Smooth muscle cell (in vitro differentiated cells): ENCODE measurements around the gene OR4C16. TPM values are rescaled to one million over a fixed set of nuclear protein-coding genes. Genes with fewer than 3 reads are reported as not detected.

Source experiments
- DNase-seq: peaks from one replicate; lab custom pipeline; 2025; ENCODE audit not compliant: unreplicated experiment; lab: John Stamatoyannopoulos, UW
- H2AFZ ChIP-seq: fragments of 200-600 bp; sonication (generic); 2 replicates; pipeline ENCODE4 v1.6.0; 2016; ENCODE audit warnings: antibody characterized with exemption, low read depth, mild to moderate bottlenecking
- H3F3A ChIP-seq: fragments of 200-600 bp; sonication (generic); 2 replicates; pipeline ENCODE4 v1.6.0; 2017; ENCODE audit warnings: antibody characterized with exemption, low read depth
- H3K27ac ChIP-seq: fragments of 200-600 bp; sonication (generic); 2 replicates; pipeline ENCODE4 v1.5.1; 2016; ENCODE audit warnings: low read depth, mild to moderate bottlenecking
- H3K27me3 ChIP-seq: fragments of 200-600 bp; sonication (generic); 2 replicates; pipeline ENCODE4 v1.6.1; 2016; ENCODE audit warnings: low read depth, mild to moderate bottlenecking
- H3K36me3 ChIP-seq: fragments of 200-600 bp; sonication (generic); 2 replicates; pipeline ENCODE4 v1.5.1; 2016; ENCODE audit warnings: low read depth
- H3K4me1 ChIP-seq: fragments of 200-600 bp; sonication (generic); 2 replicates; pipeline ENCODE4 v1.5.1; 2016; ENCODE audit warnings: low read depth
- H3K4me2 ChIP-seq: fragments of 200-600 bp; sonication (generic); 2 replicates; pipeline ENCODE4 v1.6.0; 2016; ENCODE audit warnings: mild to moderate bottlenecking
- H3K4me3 ChIP-seq: fragments of 200-600 bp; sonication (generic); 2 replicates; pipeline ENCODE4 v1.5.1; 2016; ENCODE audit warnings: mild to moderate bottlenecking
- H3K79me2 ChIP-seq: fragments of 200-600 bp; sonication (generic); 2 replicates; pipeline ENCODE4 v1.6.0; 2016; ENCODE audit warnings: low read depth, mild to moderate bottlenecking
- H3K9ac ChIP-seq: fragments of 200-600 bp; sonication (generic); 2 replicates; pipeline ENCODE4 v1.6.0; 2016; ENCODE audit warnings: low read depth
- H3K9me3 ChIP-seq: fragments of 200-600 bp; sonication (generic); replicated peaks from 2 replicates; pipeline ENCODE4 v1.5.1; 2016; ENCODE audit warnings: low read depth
- H4K20me1 ChIP-seq: fragments of 200-600 bp; sonication (generic); 2 replicates; pipeline ENCODE4 v1.6.0; 2016; ENCODE audit warnings: low read depth
- CTCF ChIP-seq: fragments of 200-600 bp; sonication (generic); IDR thresholded peaks from 2 replicates; pipeline ENCODE4 v1.5.1; 2017; ENCODE audit warnings: borderline replicate concordance, mild to moderate bottlenecking, antibody characterized with exemption; ENCODE audit not compliant: insufficient read depth, poor library complexity, severe bottlenecking
- WGBS: methylation state at CpG from one replicate; pipeline ENCODE4 v1.1.7; 2016; ENCODE audit warnings: low lambda C conversion rate; 5-methylcytosine and 5-hydroxymethylcytosine counted together
- polyA plus RNA-seq: library from polyadenylated mRNA; unstranded; fragments of >200 nt; fragmentation: Nextera tagmentation; extraction: Ambion mirVana; gene quantifications from 2 replicates; pipeline ENCODE4 v1.2.1, GENCODE V29; 2016
- total RNA-seq: library from RNA; depleted of rRNA; stranded (reverse); fragments of >200 nt; gene quantifications from 2 replicates; pipeline ENCODE4 v1.2.3, GENCODE V29; 2014

OR4C16 gene
- total RNA-seq (not detected in 2 replicates), polyA plus RNA-seq (not detected in 2 replicates)

GRCh38 chr11:55571828-55572227 lies at the start of gene OR4C16:
Gene OR4C16 (plus strand): TSS chr11:55572128. CDS start chr11:55572128, 0 bp downstream.
- H3K4me3 ChIP-seq = no peak within 1 kb of the TSS
- 66% methylated on average over 3 of the region's 3 CpGs for WGBS

GRCh38 chr11:55554169-55554568 lies 17.8 kb upstream of the OR4C16 start, which contains the start of gene OR4C15:
Gene OR4C15 (plus strand): TSS chr11:55554469. CDS start chr11:55554469, 0 bp downstream.
- no peak for DNase-seq
- no peaks in the 10 kb centered on the region for H3K79me2 ChIP-seq
- H3K27ac ChIP-seq = no peak within 1 kb of the TSS
- H3F3A ChIP-seq = no peaks in the 10 kb centered on the region
- TF ChIP-seq CTCF = no peak
- no peaks in the 10 kb centered on the region for H3K27me3 ChIP-seq
- no peak within 1 kb of the TSS for H3K9ac ChIP-seq
- H3K4me2 ChIP-seq = no peak within 1 kb of the TSS
- no peak within 1 kb of the TSS for H2AFZ ChIP-seq
- no peak within 1 kb of the TSS for H3K4me3 ChIP-seq
- H3K36me3 ChIP-seq = no peaks in the 10 kb centered on the region
- H3K9me3 ChIP-seq = peaks cover 11% of the 10 kb centered on the region
- H4K20me1 ChIP-seq = no peaks in the 10 kb centered on the region
- H3K4me1 ChIP-seq = no peaks in the 10 kb centered on the region

More at GRCh38 chr11:55571828-55572227, at the start of gene OR4C16:
- no peaks in the 10 kb centered on the region for H3K36me3 ChIP-seq
- H4K20me1 ChIP-seq = no peaks in the 10 kb centered on the region
- H3K27ac ChIP-seq = no peak within 1 kb of the TSS
- no peak within 1 kb of the TSS for H2AFZ ChIP-seq
- H3K79me2 ChIP-seq = no peaks in the 10 kb centered on the region
- no peak for TF ChIP-seq CTCF
- H3K4me2 ChIP-seq = no peak within 1 kb of the TSS
- H3K4me1 ChIP-seq = no peaks in the 10 kb centered on the region
- H3K9ac ChIP-seq = no peak within 1 kb of the TSS
- no peaks in the 10 kb centered on the region for H3F3A ChIP-seq
- no peaks in the 10 kb centered on the region for H3K27me3 ChIP-seq
- H3K9me3 ChIP-seq = peaks cover 31% of the 10 kb centered on the region
- no peak for DNase-seq

- Histone ChIP-seq H2AFZ (no peak overlapping the region), H3K4me2 (no peak overlapping the region), H3K4me1 (no peaks in the 10 kb centered on the region), H3K27me3 (no peaks in the 10 kb centered on the region), H3F3A (no peaks in the 10 kb centered on the region), H3K4me3 (no peak overlapping the region), H3K9ac (no peak overlapping the region), H3K36me3 (no peaks in the 10 kb centered on the region), H3K27ac (no peak overlapping the region), H3K79me2 (no peaks in the 10 kb centered on the region), H4K20me1 (no peaks in the 10 kb centered on the region), H3K9me3 (peaks cover 31% of the 10 kb centered on the region)
- WGBS = 35% methylated on average over 1 of the region's 1 CpG
- no peak for TF ChIP-seq CTCF
- no peak for DNase-seq
Observed at GRCh38 chr11:55572548-55572947, 620 bp downstream of the OR4C16 start.

GRCh38 chr11:55607545-55607944 lies 35.6 kb downstream of the OR4C16 start, which contains the start of gene OR4C11:
Gene OR4C11 (minus strand): TSS chr11:55607645. CDS start chr11:55604373, 3,272 bp downstream.
- H3K9me3 ChIP-seq = no peaks in the 10 kb centered on the region
- DNase-seq = no peak
- no peak within 1 kb of the TSS for H3K4me2 ChIP-seq
- no peak for TF ChIP-seq CTCF
- H3K27ac ChIP-seq = no peak within 1 kb of the TSS
- 53% methylated on average over 2 of the region's 2 CpGs for WGBS
- H3K36me3 ChIP-seq = no peaks in the 10 kb centered on the region
- H3K4me1 ChIP-seq = no peaks in the 10 kb centered on the region
- no peak within 1 kb of the TSS for H3K9ac ChIP-seq
- no peaks in the 10 kb centered on the region for H4K20me1 ChIP-seq
- H3K79me2 ChIP-seq = no peaks in the 10 kb centered on the region
- no peak within 1 kb of the TSS for H2AFZ ChIP-seq
- no peaks in the 10 kb centered on the region for H3F3A ChIP-seq
- no peak within 1 kb of the TSS for H3K4me3 ChIP-seq
- H3K27me3 ChIP-seq = no peaks in the 10 kb centered on the region

Other genes starting within 250 kb of the OR4C16 start
- not detected in 2 replicates for gene OR4A16, start 228.9 kb upstream of the OR4C16 start, total RNA-seq
- gene OR4A16, start 228.9 kb upstream of the OR4C16 start, polyA plus RNA-seq = not detected in 2 replicates
- not detected in 2 replicates for gene OR4A15, start 204.2 kb upstream of the OR4C16 start, total RNA-seq
- gene OR4A15, start 204.2 kb upstream of the OR4C16 start, polyA plus RNA-seq = not detected in 2 replicates
- gene OR4C15, start 17.7 kb upstream of the OR4C16 start, total RNA-seq = not detected in 2 replicates
- gene OR4C15, start 17.7 kb upstream of the OR4C16 start, polyA plus RNA-seq = not detected in 2 replicates
- not detected in 2 replicates for gene OR4C11, start 35.5 kb downstream of the OR4C16 start, total RNA-seq
- gene OR4C11, start 35.5 kb downstream of the OR4C16 start, polyA plus RNA-seq = not detected in 2 replicates
- not detected in 2 replicates for gene OR4P4, start 63.0 kb downstream of the OR4C16 start, total RNA-seq
- not detected in 2 replicates for gene OR4P4, start 63.0 kb downstream of the OR4C16 start, polyA plus RNA-seq
- not detected in 2 replicates for gene OR4S2, start 76.2 kb downstream of the OR4C16 start, total RNA-seq
- gene OR4S2, start 76.2 kb downstream of the OR4C16 start, polyA plus RNA-seq = not detected in 2 replicates
- not detected in 2 replicates for gene OR4C6, start 90.1 kb downstream of the OR4C16 start, total RNA-seq
- gene OR4C6, start 90.1 kb downstream of the OR4C16 start, polyA plus RNA-seq = not detected in 2 replicates
- not detected in 2 replicates for gene OR5D13, start 201.3 kb downstream of the OR4C16 start, total RNA-seq
- gene OR5D13, start 201.3 kb downstream of the OR4C16 start, polyA plus RNA-seq = not detected in 2 replicates
- gene OR5D14, start 223.4 kb downstream of the OR4C16 start, total RNA-seq = not detected in 2 replicates
- gene OR5D14, start 223.4 kb downstream of the OR4C16 start, polyA plus RNA-seq = not detected in 2 replicates
- not detected in 2 replicates for gene OR5L1, start 239.2 kb downstream of the OR4C16 start, total RNA-seq
- gene OR5L1, start 239.2 kb downstream of the OR4C16 start, polyA plus RNA-seq = not detected in 2 replicates
- gene OR5D18, start 247.5 kb downstream of the OR4C16 start, total RNA-seq = not detected in 2 replicates
- not detected in 2 replicates for gene OR5D18, start 247.5 kb downstream of the OR4C16 start, polyA plus RNA-seq